Panc1 (cell line): ENCODE data around the gene PIK3R1.

Source experiments
- CTCF ChIP-seq: fragments of 450-650 bp; IDR thresholded peaks from 2 replicates; pipeline ENCODE4 v1.5.1; 2017; ENCODE audit warnings: mild to moderate bottlenecking
- REST ChIP-seq, 2 experiments: IDR thresholded peaks; 2 replicates each; pipeline ENCODE4 v1.6.1; 2011 to 2012; ENCODE audit warnings: low read depth in 2 of 2, control low read depth in 1 of 2, low read length in 1 of 2, mild to moderate bottlenecking in 1 of 2, moderate library complexity in 1 of 2; ENCODE audit not compliant: insufficient read depth in 1 of 2

- TF ChIP-seq CTCF (no peak), REST (IDR thresholded peaks at IDR 0.05; ENCODE audit: insufficient read depth in 1 of 2, low read depth in 2 of 2, low read length in 1 of 2) (no peak)
Observed at GRCh38 chr5:68341006-68341405, 125.5 kb downstream of the PIK3R1 start.
